Tibial nerve (tissue), 4 donors: ENCODE results near the gene CD300LF.

Experiments
- CTCF ChIP-seq, 5 experiments: fragments of 200-600 bp in 3 of 5; fragments of 450-650 bp in 2 of 5; sonication (generic) in 3 of 5; IDR thresholded peaks; one replicate each; pipeline ENCODE4 v1.5.1; 2016 to 2019; ENCODE audit warnings: antibody characterized with exemption in 5 of 5, mild to moderate bottlenecking in 3 of 5, moderate library complexity in 2 of 5
- EP300 ChIP-seq, 2 donors: sonication (generic); formaldehyde crosslinking; IDR thresholded peaks; one replicate each; pipeline ENCODE4 v1.6.1; 2017; ENCODE audit warnings: antibody characterized with exemption in 2 of 2, mild to moderate bottlenecking in 1 of 2

- TF ChIP-seq CTCF (IDR thresholded peaks at IDR 0.05) (no peak), EP300 (IDR thresholded peaks at IDR 0.05) (no peak)
These were observed 34.2 kb downstream of the CD300LF start for GRCh38 chr17:74678541-74678940.
